Measurements from ENCODE around the gene L3MBTL3.

GRCh38 chr6:130055271-130055670, 36.9 kb downstream of the L3MBTL3 start:
- no peak for TF ChIP-seq CTCF (IDR thresholded peaks at IDR 0.05)
- TF ChIP-seq ZFX (IDR thresholded peaks at IDR 0.05; ENCODE audit: borderline replicate concordance) = no peak

All from 22Rv1 (cell line).